HepG2 (cell line): ENCODE measurements around the gene WDR27. TPM values are rescaled to one million over a fixed set of nuclear protein-coding genes. Genes with fewer than 3 reads are reported as not detected.
A peak's percentile ranks its signal among the peaks of the same experiment; 100 is the strongest.

Experiments used
- ARHGAP35 ChIP-seq: sonication (generic); formaldehyde crosslinking; IDR thresholded peaks from 2 replicates; pipeline ENCODE4 v1.9.0; 2022; ENCODE audit warnings: mild to moderate bottlenecking, inconsistent platforms, moderate library complexity, missing genetic modification reagents, borderline replicate concordance
- ARID2 ChIP-seq: sonication (generic); formaldehyde crosslinking; IDR thresholded peaks from 2 replicates; pipeline ENCODE4 v1.8.1; 2022; ENCODE audit warnings: mild to moderate bottlenecking, missing genetic modification reagents, borderline replicate concordance
- BATF2 ChIP-seq: sonication (generic); formaldehyde crosslinking; IDR thresholded peaks from 2 replicates; pipeline ENCODE4 v1.8.0; 2022; ENCODE audit warnings: mild to moderate bottlenecking, missing genetic modification reagents, moderate library complexity
- FOSL1 ChIP-seq: sonication (generic); formaldehyde crosslinking; IDR thresholded peaks from 2 replicates; pipeline ENCODE4 v1.9.0; 2021; ENCODE audit warnings: missing genetic modification reagents, borderline replicate concordance
- GATAD2A ChIP-seq: IDR thresholded peaks from 2 replicates; pipeline ENCODE4 v1.6.1; 2016
- GLMP ChIP-seq: sonication (generic); formaldehyde crosslinking; IDR thresholded peaks from 2 replicates; pipeline ENCODE4 v1.9.0; 2021; ENCODE audit warnings: missing genetic modification reagents, mild to moderate bottlenecking, borderline replicate concordance
- GPBP1L1 ChIP-seq: sonication (generic); formaldehyde crosslinking; IDR thresholded peaks from 2 replicates; pipeline ENCODE4 v1.5.0; 2020; ENCODE audit warnings: mild to moderate bottlenecking, missing genetic modification reagents
- ISL2 ChIP-seq: sonication (generic); formaldehyde crosslinking; IDR thresholded peaks from 2 replicates; pipeline ENCODE4 v1.5.0; 2020; ENCODE audit warnings: missing genetic modification reagents
- POGZ ChIP-seq: sonication (generic); formaldehyde crosslinking; IDR thresholded peaks from 2 replicates; pipeline ENCODE4 v1.4.0; 2020; ENCODE audit warnings: mild to moderate bottlenecking, missing genetic modification reagents
- XRCC5 ChIP-seq: fragments of 200-400 bp; formaldehyde crosslinking; optimal IDR thresholded peaks from 2 replicates; pipeline ENCODE3; 2017; ENCODE audit warnings: mild to moderate bottlenecking, low read length
- ZNF670 ChIP-seq: sonication (generic); formaldehyde crosslinking; IDR thresholded peaks from 2 replicates; pipeline ENCODE4 v1.8.0; 2022; ENCODE audit warnings: mild to moderate bottlenecking, missing genetic modification reagents, borderline replicate concordance
- polyA plus RNA-seq, 8 experiments: library from polyadenylated mRNA; depleted of rRNA in 3 of 8; stranded (reverse) in 7 of 8; unstranded in 1 of 8; fragments of >200 nt; fragmentation: Illumina TruSeq in 4 of 8; extraction: Trizol in 4 of 8; gene quantifications; 2 replicates each; pipeline versions ENCODE4 v1.2.1 to v1.2.3, GENCODE V29; 2011 to 2016; ENCODE audit warnings: low read depth in 4 of 8, missing spikeins in 1 of 8, mixed read lengths in 1 of 8; ENCODE audit not compliant: insufficient read depth in 1 of 8
- total RNA-seq, 5 experiments: library from RNA; depleted of rRNA; stranded (reverse); fragments of >200 nt; fragmentation: Illumina TruSeq; extraction: Trizol; gene quantifications; 2 replicates each; pipeline ENCODE4 v1.2.3, GENCODE V29; 2016; ENCODE audit warnings: low read depth in 1 of 5
- TF ChIP-seq, protein P1 (sequence below): sonication (generic); formaldehyde crosslinking; IDR thresholded peaks from 2 replicates; pipeline ENCODE4 v1.5.0; 2020; ENCODE audit warnings: mild to moderate bottlenecking, missing genetic modification reagents
- TF ChIP-seq, protein P2 (sequence below): sonication (generic); formaldehyde crosslinking; IDR thresholded peaks from 2 replicates; pipeline ENCODE4 v1.4.0; 2020; ENCODE audit warnings: missing genetic modification reagents
- TF ChIP-seq, protein P3 (sequence below): sonication (generic); formaldehyde crosslinking; IDR thresholded peaks from 2 replicates; pipeline ENCODE4 v1.4.0; 2020; ENCODE audit warnings: missing genetic modification reagents
- TF ChIP-seq, protein P4 (sequence below): sonication (generic); formaldehyde crosslinking; IDR thresholded peaks from 2 replicates; pipeline ENCODE4 v1.5.0; 2020; ENCODE audit warnings: missing genetic modification reagents, mild to moderate bottlenecking, borderline replicate concordance

WDR27 gene
- total and polyA plus RNA-seq, 2 of the 13 experiments (the other 11 are each of a cell fraction or from before 2014, with no cell fraction given), result 34.1 to 80.3 TPM

- no peak for TF ChIP-seq ARHGAP35 (CRISPR knock-in tag)
- no peak for TF ChIP-seq FOSL1
- TF ChIP-seq ZNF670 (CRISPR knock-in tag), result peak; percentile 76; the same call in 1 of the 2 replicates
- TF ChIP-seq BATF2 (CRISPR knock-in tag), result no peak
- TF ChIP-seq, protein P1, sequence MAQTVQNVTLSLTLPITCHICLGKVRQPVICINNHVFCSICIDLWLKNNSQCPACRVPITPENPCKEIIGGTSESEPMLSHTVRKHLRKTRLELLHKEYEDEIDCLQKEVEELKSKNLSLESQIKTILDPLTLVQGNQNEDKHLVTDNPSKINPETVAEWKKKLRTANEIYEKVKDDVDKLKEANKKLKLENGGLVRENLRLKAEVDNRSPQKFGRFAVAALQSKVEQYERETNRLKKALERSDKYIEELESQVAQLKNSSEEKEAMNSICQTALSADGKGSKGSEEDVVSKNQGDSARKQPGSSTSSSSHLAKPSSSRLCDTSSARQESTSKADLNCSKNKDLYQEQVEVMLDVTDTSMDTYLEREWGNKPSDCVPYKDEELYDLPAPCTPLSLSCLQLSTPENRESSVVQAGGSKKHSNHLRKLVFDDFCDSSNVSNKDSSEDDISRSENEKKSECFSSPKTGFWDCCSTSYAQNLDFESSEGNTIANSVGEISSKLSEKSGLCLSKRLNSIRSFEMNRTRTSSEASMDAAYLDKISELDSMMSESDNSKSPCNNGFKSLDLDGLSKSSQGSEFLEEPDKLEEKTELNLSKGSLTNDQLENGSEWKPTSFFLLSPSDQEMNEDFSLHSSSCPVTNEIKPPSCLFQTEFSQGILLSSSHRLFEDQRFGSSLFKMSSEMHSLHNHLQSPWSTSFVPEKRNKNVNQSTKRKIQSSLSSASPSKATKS (CRISPR knock-in tag), result no peak
- TF ChIP-seq ARID2, result no peak; the same call in none of the 2 replicates
- no peak for TF ChIP-seq ISL2 (CRISPR knock-in tag)
- TF ChIP-seq, protein P2, sequence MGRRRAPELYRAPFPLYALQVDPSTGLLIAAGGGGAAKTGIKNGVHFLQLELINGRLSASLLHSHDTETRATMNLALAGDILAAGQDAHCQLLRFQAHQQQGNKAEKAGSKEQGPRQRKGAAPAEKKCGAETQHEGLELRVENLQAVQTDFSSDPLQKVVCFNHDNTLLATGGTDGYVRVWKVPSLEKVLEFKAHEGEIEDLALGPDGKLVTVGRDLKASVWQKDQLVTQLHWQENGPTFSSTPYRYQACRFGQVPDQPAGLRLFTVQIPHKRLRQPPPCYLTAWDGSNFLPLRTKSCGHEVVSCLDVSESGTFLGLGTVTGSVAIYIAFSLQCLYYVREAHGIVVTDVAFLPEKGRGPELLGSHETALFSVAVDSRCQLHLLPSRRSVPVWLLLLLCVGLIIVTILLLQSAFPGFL (CRISPR knock-in tag), result peak; percentile 67; the same call in 1 of the 2 replicates
- TF ChIP-seq POGZ, result no peak
- TF ChIP-seq GPBP1L1 (CRISPR knock-in tag), result no peak
- no peak for TF ChIP-seq GLMP
- TF ChIP-seq, protein P3, sequence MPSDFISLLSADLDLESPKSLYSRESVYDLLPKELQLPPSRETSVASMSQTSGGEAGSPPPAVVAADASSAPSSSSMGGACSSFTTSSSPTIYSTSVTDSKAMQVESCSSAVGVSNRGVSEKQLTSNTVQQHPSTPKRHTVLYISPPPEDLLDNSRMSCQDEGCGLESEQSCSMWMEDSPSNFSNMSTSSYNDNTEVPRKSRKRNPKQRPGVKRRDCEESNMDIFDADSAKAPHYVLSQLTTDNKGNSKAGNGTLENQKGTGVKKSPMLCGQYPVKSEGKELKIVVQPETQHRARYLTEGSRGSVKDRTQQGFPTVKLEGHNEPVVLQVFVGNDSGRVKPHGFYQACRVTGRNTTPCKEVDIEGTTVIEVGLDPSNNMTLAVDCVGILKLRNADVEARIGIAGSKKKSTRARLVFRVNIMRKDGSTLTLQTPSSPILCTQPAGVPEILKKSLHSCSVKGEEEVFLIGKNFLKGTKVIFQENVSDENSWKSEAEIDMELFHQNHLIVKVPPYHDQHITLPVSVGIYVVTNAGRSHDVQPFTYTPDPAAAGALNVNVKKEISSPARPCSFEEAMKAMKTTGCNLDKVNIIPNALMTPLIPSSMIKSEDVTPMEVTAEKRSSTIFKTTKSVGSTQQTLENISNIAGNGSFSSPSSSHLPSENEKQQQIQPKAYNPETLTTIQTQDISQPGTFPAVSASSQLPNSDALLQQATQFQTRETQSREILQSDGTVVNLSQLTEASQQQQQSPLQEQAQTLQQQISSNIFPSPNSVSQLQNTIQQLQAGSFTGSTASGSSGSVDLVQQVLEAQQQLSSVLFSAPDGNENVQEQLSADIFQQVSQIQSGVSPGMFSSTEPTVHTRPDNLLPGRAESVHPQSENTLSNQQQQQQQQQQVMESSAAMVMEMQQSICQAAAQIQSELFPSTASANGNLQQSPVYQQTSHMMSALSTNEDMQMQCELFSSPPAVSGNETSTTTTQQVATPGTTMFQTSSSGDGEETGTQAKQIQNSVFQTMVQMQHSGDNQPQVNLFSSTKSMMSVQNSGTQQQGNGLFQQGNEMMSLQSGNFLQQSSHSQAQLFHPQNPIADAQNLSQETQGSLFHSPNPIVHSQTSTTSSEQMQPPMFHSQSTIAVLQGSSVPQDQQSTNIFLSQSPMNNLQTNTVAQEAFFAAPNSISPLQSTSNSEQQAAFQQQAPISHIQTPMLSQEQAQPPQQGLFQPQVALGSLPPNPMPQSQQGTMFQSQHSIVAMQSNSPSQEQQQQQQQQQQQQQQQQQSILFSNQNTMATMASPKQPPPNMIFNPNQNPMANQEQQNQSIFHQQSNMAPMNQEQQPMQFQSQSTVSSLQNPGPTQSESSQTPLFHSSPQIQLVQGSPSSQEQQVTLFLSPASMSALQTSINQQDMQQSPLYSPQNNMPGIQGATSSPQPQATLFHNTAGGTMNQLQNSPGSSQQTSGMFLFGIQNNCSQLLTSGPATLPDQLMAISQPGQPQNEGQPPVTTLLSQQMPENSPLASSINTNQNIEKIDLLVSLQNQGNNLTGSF, result no peak; the same call in 1 of the 2 replicates
- TF ChIP-seq, protein P4, sequence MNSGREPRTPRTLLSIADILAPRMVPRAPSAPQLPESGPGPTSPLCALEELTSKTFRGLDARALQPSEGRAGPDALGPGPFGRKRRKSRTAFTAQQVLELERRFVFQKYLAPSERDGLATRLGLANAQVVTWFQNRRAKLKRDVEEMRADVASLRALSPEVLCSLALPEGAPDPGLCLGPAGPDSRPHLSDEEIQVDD (CRISPR knock-in tag), result no peak; the same call in 1 of the 2 replicates
- TF ChIP-seq GATAD2A, result no peak
- TF ChIP-seq XRCC5, result peak; percentile 2
Observed at GRCh38 chr6:169701311-169701953, 397 bp downstream of the WDR27 start (continued).
